ENCODE results near the gene TARS2. TPM values are rescaled to one million over a fixed set of nuclear protein-coding genes. Genes with fewer than 3 reads are reported as not detected.

TARS2 gene
- total RNA-seq, 1 experiment from 2014 or later: 30.6 TPM

DNA sequence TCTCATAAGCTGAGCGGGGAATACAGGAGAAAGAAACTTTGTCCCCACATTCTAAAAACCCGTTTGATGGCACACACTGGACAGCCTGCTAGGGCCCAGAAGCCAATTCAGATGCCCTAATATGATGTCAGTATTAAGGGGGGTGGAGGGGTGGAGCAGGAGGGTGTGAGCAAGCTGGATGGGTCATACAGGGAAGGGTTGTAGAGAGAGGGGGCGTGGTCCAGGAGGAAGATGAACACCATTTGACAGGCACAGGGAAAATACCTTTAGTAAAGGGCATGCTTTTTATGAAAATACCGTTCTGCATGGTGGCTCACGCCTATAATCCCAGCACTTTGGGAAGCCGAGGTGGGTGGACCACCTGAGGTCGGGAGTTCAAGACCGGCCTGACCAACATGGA, 6.0 kb downstream of the TARS2 start:
- Mint-ChIP-seq H3K4me1 (ENCODE audit: low read depth, unreplicated experiment) (no peaks in the 10 kb centered on the region), H3K4me3 (ENCODE audit: unreplicated experiment) (no peak overlapping the region), H3K27me3 (ENCODE audit: insufficient read depth, unreplicated experiment) (no peaks in the 10 kb centered on the region), H3K27ac (ENCODE audit: unreplicated experiment) (no peak overlapping the region), H3K36me3 (ENCODE audit: insufficient read depth, unreplicated experiment) (peaks cover 39% of the 10 kb centered on the region), H3K9me3 (ENCODE audit: unreplicated experiment) (no peaks in the 10 kb centered on the region)
- no TSS peak for BruUV-seq (replicated peaks)
- POLR2A ChIA-PET: no interaction called here
- no peak for DNase-seq
- no peaks in the 10 kb centered on the region for H3K36me3 ChIP-seq (ENCODE audit: control insufficient read depth, insufficient read depth, low read length)
- CTCF ChIA-PET: interaction anchor here (0.6 to 0.7 kb wide), 2 partner anchors 45 to 219 kb away, joined by 3 to 6 read pairs; no protein-coding TSS in a partner anchor
- intact Hi-C loops (cut with micrococcal nuclease; ENCODE audit: unreplicated experiment): no loop called here
- H3K4me3 ChIP-seq (ENCODE audit: low read depth, low read length): no peak overlapping the region
- no peaks in the 10 kb centered on the region for H3K9me3 ChIP-seq
- no peaks in the 10 kb centered on the region for H3K4me1 ChIP-seq
- TF ChIP-seq, protein P1, sequence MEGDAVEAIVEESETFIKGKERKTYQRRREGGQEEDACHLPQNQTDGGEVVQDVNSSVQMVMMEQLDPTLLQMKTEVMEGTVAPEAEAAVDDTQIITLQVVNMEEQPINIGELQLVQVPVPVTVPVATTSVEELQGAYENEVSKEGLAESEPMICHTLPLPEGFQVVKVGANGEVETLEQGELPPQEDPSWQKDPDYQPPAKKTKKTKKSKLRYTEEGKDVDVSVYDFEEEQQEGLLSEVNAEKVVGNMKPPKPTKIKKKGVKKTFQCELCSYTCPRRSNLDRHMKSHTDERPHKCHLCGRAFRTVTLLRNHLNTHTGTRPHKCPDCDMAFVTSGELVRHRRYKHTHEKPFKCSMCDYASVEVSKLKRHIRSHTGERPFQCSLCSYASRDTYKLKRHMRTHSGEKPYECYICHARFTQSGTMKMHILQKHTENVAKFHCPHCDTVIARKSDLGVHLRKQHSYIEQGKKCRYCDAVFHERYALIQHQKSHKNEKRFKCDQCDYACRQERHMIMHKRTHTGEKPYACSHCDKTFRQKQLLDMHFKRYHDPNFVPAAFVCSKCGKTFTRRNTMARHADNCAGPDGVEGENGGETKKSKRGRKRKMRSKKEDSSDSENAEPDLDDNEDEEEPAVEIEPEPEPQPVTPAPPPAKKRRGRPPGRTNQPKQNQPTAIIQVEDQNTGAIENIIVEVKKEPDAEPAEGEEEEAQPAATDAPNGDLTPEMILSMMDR (IDR thresholded peaks at IDR 0.05; ENCODE audit: insufficient read depth in 1 of 2, low read depth in 1 of 2, low read length in 1 of 2, severe bottlenecking in 1 of 2, unreplicated experiment in 1 of 2): no peak
- no peaks in the 10 kb centered on the region for H3K27me3 ChIP-seq (replicated peaks; ENCODE audit: control insufficient read depth, insufficient read depth, low read length)

DNA sequence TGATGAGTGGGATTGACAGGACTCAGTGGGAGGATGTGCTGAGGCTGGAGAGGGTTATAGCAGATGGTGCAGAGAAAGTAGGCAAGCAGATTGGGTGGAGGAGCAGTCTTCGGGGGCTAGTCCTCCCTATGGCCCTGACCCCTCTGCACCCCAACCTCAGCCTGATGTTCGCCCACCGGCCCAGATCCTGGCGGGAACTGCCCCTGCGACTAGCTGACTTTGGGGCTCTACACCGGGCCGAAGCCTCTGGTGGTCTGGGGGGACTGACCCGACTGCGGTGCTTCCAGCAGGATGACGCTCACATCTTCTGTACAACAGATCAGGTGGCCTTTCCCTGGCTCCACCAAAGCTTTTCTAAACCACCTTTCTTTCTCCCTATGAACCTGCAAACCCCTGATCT, 11.1 kb downstream of the TARS2 start:
- H3K27ac Mint-ChIP-seq (ENCODE audit: unreplicated experiment): no peak overlapping the region
- Histone ChIP-seq H3K4me1 (no peaks in the 10 kb centered on the region), H3K4me3 (ENCODE audit: low read depth, low read length) (no peak overlapping the region), H3K9me3 (no peaks in the 10 kb centered on the region), H3K36me3 (ENCODE audit: control insufficient read depth, insufficient read depth, low read length) (no peaks in the 10 kb centered on the region; the same call in 1 of the 2 replicates), H3K27me3 (replicated peaks; ENCODE audit: control insufficient read depth, insufficient read depth, low read length) (no peaks in the 10 kb centered on the region)
- no peak overlapping the region for H3K4me3 Mint-ChIP-seq (ENCODE audit: unreplicated experiment)
- no peaks in the 10 kb centered on the region for H3K4me1 Mint-ChIP-seq (ENCODE audit: low read depth, unreplicated experiment)
- no TSS peak for BruUV-seq (replicated peaks)
- TF ChIP-seq, protein P1 (IDR thresholded peaks at IDR 0.05; ENCODE audit: insufficient read depth in 1 of 2, low read depth in 1 of 2, low read length in 1 of 2, severe bottlenecking in 1 of 2, unreplicated experiment in 1 of 2): no peak
- H3K36me3 Mint-ChIP-seq (ENCODE audit: insufficient read depth, unreplicated experiment): peaks cover 29% of the 10 kb centered on the region
- no peaks in the 10 kb centered on the region for H3K9me3 Mint-ChIP-seq (ENCODE audit: unreplicated experiment)
- CTCF ChIA-PET: interaction anchor here (0.5 kb wide), 2 partner anchors 36 to 59 kb away, joined by 4 to 6 read pairs; no protein-coding TSS in a partner anchor
- no peak for DNase-seq
- H3K27me3 Mint-ChIP-seq (ENCODE audit: insufficient read depth, unreplicated experiment): no peaks in the 10 kb centered on the region
- POLR2A ChIA-PET: no interaction called here
- intact Hi-C loops (cut with micrococcal nuclease; ENCODE audit: unreplicated experiment): no loop called here

DNA sequence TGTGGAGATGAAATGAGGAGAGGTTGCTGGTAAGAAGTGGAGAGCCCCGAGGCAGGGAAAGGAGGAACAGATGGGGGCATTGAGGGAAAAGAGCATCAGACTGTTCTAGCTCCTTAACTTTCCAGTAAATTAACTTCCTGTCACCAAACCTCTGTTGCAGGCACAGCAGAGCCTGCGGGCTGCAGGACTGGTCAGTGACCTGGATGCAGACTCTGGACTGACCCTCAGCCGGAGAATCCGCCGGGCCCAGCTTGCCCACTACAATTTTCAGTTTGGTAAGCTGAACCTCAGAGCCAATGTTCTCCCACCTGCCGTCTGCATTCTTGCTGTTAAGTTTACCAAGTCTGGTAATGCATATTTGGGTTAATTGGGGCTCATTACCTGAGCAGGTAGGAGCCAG, 18.2 kb downstream of the TARS2 start:
- no peak for DNase-seq
- no peak overlapping the region for H3K4me3 ChIP-seq (ENCODE audit: low read depth, low read length)
- no peaks in the 10 kb centered on the region for H3K27me3 Mint-ChIP-seq (ENCODE audit: insufficient read depth, unreplicated experiment)
- ChIA-PET CTCF (no interaction called here), POLR2A (no interaction called here)
- H3K9me3 Mint-ChIP-seq (ENCODE audit: unreplicated experiment): no peaks in the 10 kb centered on the region
- no peak overlapping the region for H3K27ac Mint-ChIP-seq (ENCODE audit: unreplicated experiment)
- no peak overlapping the region for H3K4me3 Mint-ChIP-seq (ENCODE audit: unreplicated experiment)
- H3K27me3 ChIP-seq (replicated peaks; ENCODE audit: control insufficient read depth, insufficient read depth, low read length): no peaks in the 10 kb centered on the region
- intact Hi-C loops (cut with micrococcal nuclease; ENCODE audit: unreplicated experiment): no loop called here
- no peaks in the 10 kb centered on the region for H3K36me3 ChIP-seq (ENCODE audit: control insufficient read depth, insufficient read depth, low read length)
- no peaks in the 10 kb centered on the region for H3K9me3 ChIP-seq
- 0 out of 2 replicates have a peak, but pooled peaks cover 3% of the 10 kb centered on the region for H3K4me1 ChIP-seq
- peaks cover 15% of the 10 kb centered on the region for H3K36me3 Mint-ChIP-seq (ENCODE audit: insufficient read depth, unreplicated experiment)
- BruUV-seq (replicated peaks): no TSS peak
- no peaks in the 10 kb centered on the region for H3K4me1 Mint-ChIP-seq (ENCODE audit: low read depth, unreplicated experiment)
- TF ChIP-seq, protein P1 (IDR thresholded peaks at IDR 0.05; ENCODE audit: insufficient read depth in 1 of 2, low read depth in 1 of 2, low read length in 1 of 2, severe bottlenecking in 1 of 2, unreplicated experiment in 1 of 2): no peak

Measured in Caco-2 (cell line).